LNCaP clone FGC (cell line): ENCODE measurements around the gene NES.

ENCODE experiments used
- DNase-seq: peaks from one replicate; pipeline ENCODE4 v3.0.0-alpha.2; 2011; ENCODE audit warnings: low read depth
- H3K4me3 ChIP-seq: 2 replicates; pipeline ENCODE4 v1.5.1; 2011; ENCODE audit warnings: mild to moderate bottlenecking, low read depth, low read length, control low read depth
- TF ChIP-seq, protein P1 (sequence below): IDR thresholded peaks from 2 replicates; pipeline ENCODE4 v1.5.1; 2012; ENCODE audit warnings: mild to moderate bottlenecking; ENCODE audit not compliant: control insufficient read depth, insufficient read depth; ENCODE audit errors: extremely low read depth

NES gene

DNA sequence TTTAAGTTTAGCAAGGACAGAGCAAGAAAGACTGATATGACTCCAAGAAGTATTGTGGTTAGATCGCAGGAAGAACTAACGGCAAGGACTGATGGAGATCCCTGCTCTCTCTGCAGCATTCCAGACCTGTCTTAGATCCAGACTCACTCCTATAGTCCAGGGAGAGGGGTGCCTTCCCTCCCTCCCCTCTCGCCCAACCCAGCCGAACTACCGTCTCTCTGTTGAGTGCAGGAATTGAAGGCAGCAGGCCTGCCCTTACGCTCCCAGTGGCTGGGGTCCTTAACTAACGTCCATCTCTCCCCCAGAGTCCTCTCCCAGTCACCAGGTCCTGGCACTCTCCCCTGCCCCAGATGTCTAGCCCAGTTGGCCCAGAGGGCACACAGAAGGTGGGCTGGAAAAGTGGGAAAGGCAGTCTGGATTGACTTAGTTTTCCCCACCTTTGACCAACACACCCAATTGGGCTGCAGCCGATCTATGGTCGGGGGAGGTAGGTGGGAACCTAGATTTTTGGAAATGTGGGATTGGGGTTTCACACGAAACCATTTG is 27.0 kb upstream of the NES start:
- no peak overlapping the region for H3K4me3 ChIP-seq
- TF ChIP-seq, protein P1, sequence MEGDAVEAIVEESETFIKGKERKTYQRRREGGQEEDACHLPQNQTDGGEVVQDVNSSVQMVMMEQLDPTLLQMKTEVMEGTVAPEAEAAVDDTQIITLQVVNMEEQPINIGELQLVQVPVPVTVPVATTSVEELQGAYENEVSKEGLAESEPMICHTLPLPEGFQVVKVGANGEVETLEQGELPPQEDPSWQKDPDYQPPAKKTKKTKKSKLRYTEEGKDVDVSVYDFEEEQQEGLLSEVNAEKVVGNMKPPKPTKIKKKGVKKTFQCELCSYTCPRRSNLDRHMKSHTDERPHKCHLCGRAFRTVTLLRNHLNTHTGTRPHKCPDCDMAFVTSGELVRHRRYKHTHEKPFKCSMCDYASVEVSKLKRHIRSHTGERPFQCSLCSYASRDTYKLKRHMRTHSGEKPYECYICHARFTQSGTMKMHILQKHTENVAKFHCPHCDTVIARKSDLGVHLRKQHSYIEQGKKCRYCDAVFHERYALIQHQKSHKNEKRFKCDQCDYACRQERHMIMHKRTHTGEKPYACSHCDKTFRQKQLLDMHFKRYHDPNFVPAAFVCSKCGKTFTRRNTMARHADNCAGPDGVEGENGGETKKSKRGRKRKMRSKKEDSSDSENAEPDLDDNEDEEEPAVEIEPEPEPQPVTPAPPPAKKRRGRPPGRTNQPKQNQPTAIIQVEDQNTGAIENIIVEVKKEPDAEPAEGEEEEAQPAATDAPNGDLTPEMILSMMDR: no peak

DNA sequence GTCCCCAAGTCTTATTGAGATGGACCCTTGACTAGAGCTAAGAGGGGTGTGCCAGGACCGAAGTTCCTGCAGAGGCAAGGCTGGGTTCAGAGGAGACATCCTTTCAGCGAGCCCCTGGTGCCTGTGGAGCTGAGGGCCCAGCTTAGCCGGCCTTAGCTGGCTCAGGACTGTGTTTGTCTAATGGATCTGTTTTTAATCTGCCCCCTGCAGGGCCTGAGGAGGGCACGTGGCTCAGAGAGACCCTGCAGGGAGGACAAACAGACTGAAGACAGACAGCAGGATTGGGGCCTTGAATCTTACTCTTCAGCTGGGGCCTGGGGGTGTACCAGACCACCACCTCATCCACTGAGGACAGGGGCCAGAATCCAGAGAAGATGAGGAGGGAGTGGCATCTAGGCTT is 26.5 kb upstream of the NES start:
- TF ChIP-seq, protein P1: no peak
- no peak overlapping the region for H3K4me3 ChIP-seq
- DNase-seq: no peak

More for the DNA sequence above, 27.0 kb upstream of the NES start:
- DNase-seq: no peak

GRCh38 chr1:156703336-156703735 is 26.1 kb upstream of the NES start:
- TF ChIP-seq, protein P1: no peak
- DNase-seq: no peak
- H3K4me3 ChIP-seq: no peak overlapping the region

DNA sequence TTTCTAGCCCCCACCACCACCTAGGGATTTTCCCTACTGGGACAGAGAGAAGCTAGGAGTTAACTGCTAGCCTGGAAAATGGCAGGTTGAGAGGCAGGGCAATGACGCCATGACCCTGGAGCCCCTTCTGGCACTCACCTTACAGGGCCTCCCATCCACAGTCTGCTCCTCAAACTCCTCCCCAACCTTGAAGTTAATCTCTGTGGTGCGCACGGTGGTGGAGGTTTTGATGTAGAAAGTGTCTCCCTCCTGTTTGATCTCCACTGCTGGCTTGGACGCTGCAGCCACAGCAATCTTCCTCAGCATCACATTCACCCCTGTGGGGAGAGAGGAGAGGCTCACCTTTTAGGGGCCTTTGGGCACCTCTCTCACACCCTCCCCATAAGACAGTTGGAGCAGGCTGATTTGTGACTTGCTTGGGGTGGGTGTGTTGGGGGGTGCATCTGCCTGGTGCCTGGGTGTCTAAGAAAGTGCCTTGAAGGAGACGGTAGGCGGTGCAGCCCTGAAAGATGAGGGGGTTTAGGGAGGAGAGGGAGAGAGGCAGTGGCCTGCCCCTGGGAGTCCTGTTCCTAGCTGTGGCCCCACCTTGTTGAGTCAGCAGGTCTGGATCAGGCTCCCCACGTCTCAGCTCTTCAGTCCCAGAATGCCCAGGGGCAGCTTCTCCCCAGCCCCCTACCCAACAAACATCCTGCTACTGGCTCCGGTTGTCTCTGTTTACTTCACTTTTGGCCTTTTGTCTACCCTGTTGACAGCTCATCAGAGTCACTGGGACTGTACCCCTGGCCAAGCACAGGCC is 23.7 kb upstream of the NES start:
- no peak overlapping the region for H3K4me3 ChIP-seq
- DNase-seq: no peak
- TF ChIP-seq, protein P1: no peak

DNA sequence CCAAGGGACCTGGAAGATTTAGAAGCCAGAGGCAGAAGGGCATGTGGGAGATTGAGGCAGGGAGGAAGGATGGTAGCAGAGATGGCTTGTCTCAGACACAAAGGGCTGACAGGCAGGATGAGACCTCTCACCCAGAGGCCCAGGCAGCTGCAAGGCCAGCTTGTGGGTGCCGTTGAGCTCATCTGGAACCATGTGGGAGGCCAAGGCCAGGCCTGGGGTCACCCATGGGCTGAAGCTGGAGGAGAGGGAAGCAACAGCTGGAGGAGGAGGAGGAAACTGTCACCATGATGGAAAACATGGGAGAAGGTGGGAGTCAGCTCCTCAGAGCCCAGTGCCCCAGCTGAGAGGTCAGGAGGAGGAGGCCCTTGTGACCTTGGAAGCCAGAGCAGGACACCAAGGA is 21.8 kb upstream of the NES start:
- DNase-seq: no peak
- no peak overlapping the region for H3K4me3 ChIP-seq
- TF ChIP-seq, protein P1: no peak

GRCh38 chr1:156697481-156697880 is 20.3 kb upstream of the NES start:
- TF ChIP-seq, protein P1: no peak
- no peak overlapping the region for H3K4me3 ChIP-seq
- no peak for DNase-seq

DNA sequence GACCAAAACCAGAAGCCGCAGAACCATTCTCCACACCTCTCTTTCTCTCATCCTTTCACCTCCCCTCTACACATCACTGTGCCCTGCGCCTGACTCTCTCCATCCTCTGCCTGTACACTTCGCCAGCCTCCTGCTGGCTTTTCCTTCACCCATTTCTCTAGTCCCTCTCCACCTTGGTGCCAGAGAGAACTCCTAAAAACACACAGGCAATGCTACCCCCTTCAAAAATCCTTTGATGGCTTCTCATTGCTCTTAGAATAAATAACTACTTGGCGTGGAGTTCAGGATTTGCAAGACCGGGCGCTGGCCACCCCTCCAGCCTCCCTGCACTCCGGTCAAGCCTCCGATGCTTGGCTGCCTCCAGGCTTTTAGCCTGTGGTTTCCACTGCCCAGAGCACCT is 19.5 kb upstream of the NES start:
- no peak overlapping the region for H3K4me3 ChIP-seq
- TF ChIP-seq, protein P1: no peak
- no peak for DNase-seq
